Ovary (tissue), 9 donors: ENCODE results near the gene CIROP. TPM values are rescaled to one million over a fixed set of nuclear protein-coding genes. Genes with fewer than 3 reads are reported as not detected.

ENCODE experiments used
- DNase-seq, 5 donors: peaks; one replicate each; pipeline ENCODE4 v3.0.0-alpha.2; 2019 to 2020
- H3K27ac ChIP-seq, 2 donors: fragments of 200-600 bp; one replicate each; pipeline versions ENCODE4 v1.5.1 to v1.8.0; 2019 to 2022
- H3K27me3 ChIP-seq: fragments of 200-600 bp; one replicate; pipeline ENCODE4 v1.8.0; 2022
- H3K36me3 ChIP-seq: fragments of 200-600 bp; sonication (generic); one replicate; pipeline ENCODE4 v1.5.1; 2019
- H3K4me1 ChIP-seq: one replicate; pipeline ENCODE4 v1.8.1; 2013; ENCODE audit warnings: mild to moderate bottlenecking, moderate library complexity; ENCODE audit not compliant: insufficient read depth
- H3K4me3 ChIP-seq: fragments of 200-600 bp; sonication (generic); one replicate; pipeline ENCODE4 v1.5.1; 2017
- H3K9me3 ChIP-seq, 2 donors: fragments of 200-600 bp in 1 of 2; sonication (generic) in 1 of 2; one replicate each; pipeline versions ENCODE4 v1.5.1 to v1.8.1; 2013 to 2019; ENCODE audit warnings: mild to moderate bottlenecking in 1 of 2, moderate library complexity in 1 of 2
- EP300 ChIP-seq: sonication (generic); formaldehyde crosslinking; IDR thresholded peaks from one replicate; pipeline ENCODE4 v1.6.1; 2017; ENCODE audit warnings: antibody characterized with exemption
- POLR2A ChIP-seq: fragments of 450-650 bp; IDR thresholded peaks from one replicate; pipeline ENCODE4 v1.6.1; 2017; ENCODE audit warnings: antibody characterized with exemption, mild to moderate bottlenecking, moderate library complexity
- WGBS, 3 donors: extraction: QIAGEN DNeasy Blood & Tissue Kit in 1 of 3; methylation state at CpG; one replicate each; pipeline versions ENCODE4 v1.1.5 to v1.1.7; 2013 to 2017; 5-methylcytosine and 5-hydroxymethylcytosine counted together
- intact Hi-C, 4 donors: fragments of 100-400 bp; cut with DNase I; formaldehyde crosslinking; loops; one replicate each; pipeline versions ENCODE4 v1.11.0 to v1.15.1; 2022 to 2023
- polyA plus RNA-seq, 2 donors: library from polyadenylated mRNA; stranded (reverse); fragments of 200-250 nt in 1 of 2; fragments of 350-450 nt in 1 of 2; fragmentation: Illumina TruSeq in 1 of 2; extraction: RNeasy Lipid Tissue Mini Kit (QIAGEN cat#74804) in 1 of 2; gene quantifications; one replicate each; pipeline ENCODE4 v1.2.3, GENCODE V29; 2013 to 2014
- total RNA-seq, 7 donors: library from RNA; depleted of rRNA in 2 of 7; stranded (reverse); fragments of >200 nt in 2 of 7; fragmentation: NEBNext Ultra II Directional in 3 of 7; extraction: Animal tissue kit (Norgen Biotek cat#: 25700) in 3 of 7; gene quantifications; one replicate each; pipeline versions ENCODE4 v1.1.0 to v1.2.4, GENCODE V29; 2016 to 2023
- TF ChIP-seq, protein P1 (sequence below), 3 donors: fragments of 450-650 bp in 2 of 3; fragments of 200-600 bp in 1 of 3; IDR thresholded peaks; one replicate each; pipeline versions ENCODE4 v1.5.1 to v1.8.0; 2016 to 2022; ENCODE audit warnings: antibody characterized with exemption in 3 of 3, mild to moderate bottlenecking in 1 of 3
- donor health status: DM: no; HTN: no; CAD: no; lungs with moderate emphysema.
- donor health status: DM: no; HTN: no; CAD: no.
- donor health status: Bipolar disorder and iron deficiency.
- donor health status: DM: yes; HTN: yes; CAD: no.
- donor health status: DM: no; HTN: no; CAD: no.
- donor health status: DM: yes; HTN: yes; CAD: no.

CIROP gene
- total and polyA plus RNA-seq, 9 donors = not detected

DNA sequence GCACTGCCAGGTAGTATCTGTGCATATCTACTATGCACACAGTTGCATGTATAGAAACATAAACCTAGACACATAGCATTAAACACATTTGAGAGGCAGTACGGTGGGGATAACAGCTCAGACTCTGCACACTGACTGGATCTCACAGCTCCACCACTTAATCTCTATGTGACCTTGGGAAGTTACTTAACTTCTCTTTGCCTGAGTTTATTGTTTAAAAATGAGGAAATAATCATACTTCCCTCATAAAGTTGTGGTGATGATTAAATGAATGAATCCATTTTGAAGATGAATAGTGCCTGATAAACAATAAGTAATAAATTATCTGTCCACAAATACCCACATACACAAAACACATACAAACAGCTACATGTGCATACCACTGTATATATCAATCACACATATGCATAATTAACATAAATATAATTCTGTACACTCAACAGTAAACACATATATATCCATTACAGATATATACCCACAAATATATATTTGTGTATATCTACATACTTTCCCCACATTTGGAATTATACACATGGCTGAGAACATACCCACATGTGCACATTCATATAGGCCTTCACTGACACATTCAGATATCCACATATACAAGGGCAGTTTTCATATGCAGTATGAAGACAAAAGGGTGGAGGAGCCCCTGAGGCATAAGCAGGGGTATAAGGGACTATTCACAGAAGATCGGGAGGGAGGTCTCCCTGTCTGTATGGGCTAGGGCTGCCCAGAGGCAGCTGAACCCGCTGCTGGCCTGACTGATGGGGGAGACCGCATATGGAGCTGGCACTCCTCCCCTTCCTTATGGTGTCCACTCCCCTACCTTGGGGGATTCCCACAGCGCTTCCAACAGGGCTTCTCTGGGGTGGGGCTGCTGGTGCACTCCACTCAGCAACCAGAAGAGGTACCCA lies 53.4 kb downstream of the CIROP start:
- H3K27me3 ChIP-seq = no peaks in the 10 kb centered on the region
- H3K4me3 ChIP-seq = no peak overlapping the region
- WGBS, 3 donors = 66 to 77% (median 71%) methylated on average over 5 of the region's 5 CpGs
- no peaks in the 10 kb centered on the region for H3K4me1 ChIP-seq
- peak in 1 of 5 donors; percentile 12 for DNase-seq
- H3K9me3 ChIP-seq = no peaks in the 10 kb centered on the region
- intact Hi-C loops = loop anchor here in 1 of 4 donors (5.0 kb wide), 1 partner anchor 54 kb away; no protein-coding TSS in a partner anchor
- TF ChIP-seq EP300 = no peak
- TF ChIP-seq, protein P1, sequence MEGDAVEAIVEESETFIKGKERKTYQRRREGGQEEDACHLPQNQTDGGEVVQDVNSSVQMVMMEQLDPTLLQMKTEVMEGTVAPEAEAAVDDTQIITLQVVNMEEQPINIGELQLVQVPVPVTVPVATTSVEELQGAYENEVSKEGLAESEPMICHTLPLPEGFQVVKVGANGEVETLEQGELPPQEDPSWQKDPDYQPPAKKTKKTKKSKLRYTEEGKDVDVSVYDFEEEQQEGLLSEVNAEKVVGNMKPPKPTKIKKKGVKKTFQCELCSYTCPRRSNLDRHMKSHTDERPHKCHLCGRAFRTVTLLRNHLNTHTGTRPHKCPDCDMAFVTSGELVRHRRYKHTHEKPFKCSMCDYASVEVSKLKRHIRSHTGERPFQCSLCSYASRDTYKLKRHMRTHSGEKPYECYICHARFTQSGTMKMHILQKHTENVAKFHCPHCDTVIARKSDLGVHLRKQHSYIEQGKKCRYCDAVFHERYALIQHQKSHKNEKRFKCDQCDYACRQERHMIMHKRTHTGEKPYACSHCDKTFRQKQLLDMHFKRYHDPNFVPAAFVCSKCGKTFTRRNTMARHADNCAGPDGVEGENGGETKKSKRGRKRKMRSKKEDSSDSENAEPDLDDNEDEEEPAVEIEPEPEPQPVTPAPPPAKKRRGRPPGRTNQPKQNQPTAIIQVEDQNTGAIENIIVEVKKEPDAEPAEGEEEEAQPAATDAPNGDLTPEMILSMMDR (IDR thresholded peaks at IDR 0.05) = no peak
- no peak for TF ChIP-seq POLR2A
- no peaks in the 10 kb centered on the region for H3K36me3 ChIP-seq
- H3K27ac ChIP-seq = no peak overlapping the region

Other genes with a start within 250 kb of the CIROP start
- gene LRP10, start 233.2 kb downstream of the CIROP start, total RNA-seq = 100 to 1,000 TPM in 4 of 7 donors, 10 to 100 TPM in 3; 56.9 to 122 (median 105) TPM
- gene LRP10, start 233.2 kb downstream of the CIROP start, polyA plus RNA-seq = 10 to 100 TPM; 32.4 to 71.6 TPM
- 1 to 10 TPM in 1 of 7 donors, under 1 TPM in 6; 0.12 to 1.1 (median 0.66) TPM for gene REM2, start 221.8 kb downstream of the CIROP start, total RNA-seq
- under 1 TPM; 0.40 to 0.74 TPM for gene REM2, start 221.8 kb downstream of the CIROP start, polyA plus RNA-seq
- gene RBM23, start 185.8 kb downstream of the CIROP start, total RNA-seq = 100 to 1,000 TPM in 5 of 7 donors, 10 to 100 TPM in 2; 90.9 to 244 (median 129) TPM
- 100 to 1,000 TPM in 1 of 2 donors, 10 to 100 TPM in 1; 57.0 to 104 TPM for gene RBM23, start 185.8 kb downstream of the CIROP start, polyA plus RNA-seq
- gene PRMT5, start 175.6 kb downstream of the CIROP start, total RNA-seq = 10 to 100 TPM; 37.6 to 92.3 (median 65.4) TPM
- gene PRMT5, start 175.6 kb downstream of the CIROP start, polyA plus RNA-seq = 100 to 1,000 TPM in 1 of 2 donors, 10 to 100 TPM in 1; 40.2 to 109 TPM
- 100 to 1,000 TPM in 1 of 7 donors, 10 to 100 TPM in 6; 31.6 to 111 (median 41.6) TPM for gene HAUS4, start 147.9 kb downstream of the CIROP start, total RNA-seq
- 10 to 100 TPM; 55.6 to 58.4 TPM for gene HAUS4, start 147.9 kb downstream of the CIROP start, polyA plus RNA-seq
- 10 to 100 TPM; 13.7 to 34.5 (median 19.1) TPM for gene AJUBA, start 122.4 kb downstream of the CIROP start, total RNA-seq
- 10 to 100 TPM; 11.2 to 21.1 TPM for gene AJUBA, start 122.4 kb downstream of the CIROP start, polyA plus RNA-seq
- 10 to 100 TPM in 4 of 7 donors, 1 to 10 TPM in 3; 7.2 to 11.8 (median 10.2) TPM for gene C14orf93, start 94.8 kb downstream of the CIROP start, total RNA-seq
- 10 to 100 TPM; 12.1 to 12.7 TPM for gene C14orf93, start 94.8 kb downstream of the CIROP start, polyA plus RNA-seq
- gene PSMB5, start 70.1 kb downstream of the CIROP start, total RNA-seq = 100 to 1,000 TPM in 1 of 7 donors, 10 to 100 TPM in 6; 65.3 to 144 (median 77.4) TPM
- 100 to 1,000 TPM in 1 of 2 donors, 10 to 100 TPM in 1; 79.9 to 112 TPM for gene PSMB5, start 70.1 kb downstream of the CIROP start, polyA plus RNA-seq
- not detected for gene PSMB11, start 62.8 kb downstream of the CIROP start, total RNA-seq
- not detected for gene PSMB11, start 62.8 kb downstream of the CIROP start, polyA plus RNA-seq
- gene CDH24, start 47.5 kb downstream of the CIROP start, total RNA-seq = 1 to 10 TPM; 1.0 to 6.6 (median 2.3) TPM
- 1 to 10 TPM; 2.1 to 5.5 TPM for gene CDH24, start 47.5 kb downstream of the CIROP start, polyA plus RNA-seq
- gene ACIN1, start 9.9 kb downstream of the CIROP start, total RNA-seq = 100 to 1,000 TPM in 5 of 7 donors, 10 to 100 TPM in 2; 83.3 to 162 (median 135) TPM
- 100 to 1,000 TPM in 1 of 2 donors, 10 to 100 TPM in 1; 95.4 to 165 TPM for gene ACIN1, start 9.9 kb downstream of the CIROP start, polyA plus RNA-seq
- 10 to 100 TPM; 13.8 to 47.2 (median 41.5) TPM for gene C14orf119, start 9.5 kb downstream of the CIROP start, total RNA-seq
- 10 to 100 TPM; 31.4 to 55.6 TPM for gene C14orf119, start 9.5 kb downstream of the CIROP start, polyA plus RNA-seq
- gene CEBPE, start 14.3 kb upstream of the CIROP start, total RNA-seq = not detected
- gene CEBPE, start 14.3 kb upstream of the CIROP start, polyA plus RNA-seq = under 1 TPM in 1 of 2 donors, not detected in 1; 0.04 TPM
- gene SLC7A8, start 78.7 kb upstream of the CIROP start, total RNA-seq = 100 to 1,000 TPM in 3 of 7 donors, 10 to 100 TPM in 4; 51.1 to 161 (median 95.4) TPM
- gene SLC7A8, start 78.7 kb upstream of the CIROP start, polyA plus RNA-seq = 100 to 1,000 TPM in 1 of 2 donors, 10 to 100 TPM in 1; 45.9 to 104 TPM
- not detected for gene RNF212B, start 132.9 kb upstream of the CIROP start, total RNA-seq
- gene RNF212B, start 132.9 kb upstream of the CIROP start, polyA plus RNA-seq = not detected
- 10 to 100 TPM in 5 of 7 donors, 1 to 10 TPM in 2; 5.9 to 22.8 (median 13.4) TPM for gene HOMEZ, start 181.1 kb upstream of the CIROP start, total RNA-seq
- 10 to 100 TPM in 1 of 2 donors, 1 to 10 TPM in 1; 7.6 to 23.7 TPM for gene HOMEZ, start 181.1 kb upstream of the CIROP start, polyA plus RNA-seq
- 10 to 100 TPM in 5 of 7 donors, 1 to 10 TPM in 2; 6.8 to 26.4 (median 21.2) TPM for gene PPP1R3E, start 197.9 kb upstream of the CIROP start, total RNA-seq
- 10 to 100 TPM; 10.7 to 17.3 TPM for gene PPP1R3E, start 197.9 kb upstream of the CIROP start, polyA plus RNA-seq
- gene BCL2L2, start 201.8 kb upstream of the CIROP start, total RNA-seq = 10 to 100 TPM; 17.0 to 38.7 (median 29.1) TPM
- gene BCL2L2, start 201.8 kb upstream of the CIROP start, polyA plus RNA-seq = 10 to 100 TPM; 31.7 to 36.0 TPM
- gene PABPN1, start 216.5 kb upstream of the CIROP start, total RNA-seq = 100 to 1,000 TPM in 5 of 7 donors, 10 to 100 TPM in 2; 37.2 to 164 (median 136) TPM
- gene PABPN1, start 216.5 kb upstream of the CIROP start, polyA plus RNA-seq = 100 to 1,000 TPM in 1 of 2 donors, 10 to 100 TPM in 1; 93.4 to 117 TPM
- 10 to 100 TPM; 25.0 to 48.0 (median 38.5) TPM for gene SLC22A17, start 247.9 kb upstream of the CIROP start, total RNA-seq
- gene SLC22A17, start 247.9 kb upstream of the CIROP start, polyA plus RNA-seq = 10 to 100 TPM in 1 of 2 donors, 1 to 10 TPM in 1; 8.9 to 32.7 TPM